Trophoblast cell (in vitro differentiated cells and primary cell): ENCODE results near the gene C6orf89.

Source experiments
- DNase-seq, 2 donors: peaks; one replicate each; pipeline ENCODE4 v3.0.0-alpha.2; 2016
- H2AFZ ChIP-seq: 2 replicates; pipeline ENCODE4 v1.6.1; 2013; ENCODE audit warnings: low read length, moderate library complexity, mild to moderate bottlenecking; ENCODE audit not compliant: insufficient read depth, poor library complexity
- H2AK5ac ChIP-seq: 2 replicates; pipeline ENCODE4 v1.6.1; 2013; ENCODE audit warnings: mild to moderate bottlenecking, low read length
- H2BK120ac ChIP-seq: 2 replicates; pipeline ENCODE4 v1.6.1; 2013; ENCODE audit warnings: low read length, mild to moderate bottlenecking, moderate library complexity; ENCODE audit not compliant: insufficient read depth, poor library complexity
- H2BK12ac ChIP-seq: 2 replicates; pipeline ENCODE4 v1.6.1; 2013; ENCODE audit warnings: mild to moderate bottlenecking, low read length, moderate library complexity
- H2BK5ac ChIP-seq: 2 replicates; pipeline ENCODE4 v1.6.1; 2013; ENCODE audit warnings: low read length, low read depth, moderate library complexity, mild to moderate bottlenecking; ENCODE audit not compliant: poor library complexity
- H3K14ac ChIP-seq: 2 replicates; pipeline ENCODE4 v1.6.1; 2013; ENCODE audit warnings: mild to moderate bottlenecking, low read length
- H3K18ac ChIP-seq: 2 replicates; pipeline ENCODE4 v1.6.1; 2013; ENCODE audit warnings: mild to moderate bottlenecking, low read length
- H3K23ac ChIP-seq: 2 replicates; pipeline ENCODE4 v1.6.1; 2013; ENCODE audit warnings: low read length
- H3K27ac ChIP-seq: 2 replicates; pipeline ENCODE4 v1.5.1; 2013; ENCODE audit warnings: low read depth, mild to moderate bottlenecking, inconsistent platforms, low read length, moderate library complexity
- H3K27me3 ChIP-seq: 2 replicates; pipeline ENCODE4 v1.6.1; 2013; ENCODE audit warnings: inconsistent platforms, mild to moderate bottlenecking, low read length, moderate library complexity; ENCODE audit not compliant: insufficient read depth
- H3K36me3 ChIP-seq, 2 experiments: 1 replicate in 1 of 2; 2 replicates in 1 of 2; pipeline ENCODE4 v1.6.1; 2013; ENCODE audit warnings: low read length in 2 of 2, mild to moderate bottlenecking in 2 of 2, moderate library complexity in 1 of 2; ENCODE audit not compliant: insufficient read depth in 2 of 2, control insufficient read depth in 1 of 2
- H3K4ac ChIP-seq: 2 replicates; pipeline ENCODE4 v1.6.1; 2013; ENCODE audit warnings: low read depth, mild to moderate bottlenecking, low read length, moderate library complexity
- H3K4me1 ChIP-seq, 2 experiments: 1 replicate in 1 of 2; 2 replicates in 1 of 2; pipeline ENCODE4 v1.6.1; 2013; ENCODE audit warnings: low read length in 2 of 2, mild to moderate bottlenecking in 2 of 2, moderate library complexity in 1 of 2; ENCODE audit not compliant: insufficient read depth in 2 of 2, control insufficient read depth in 1 of 2
- H3K4me2 ChIP-seq: 2 replicates; pipeline ENCODE4 v1.6.1; 2013; ENCODE audit warnings: inconsistent platforms, mild to moderate bottlenecking, low read length, moderate library complexity
- H3K4me3 ChIP-seq: 2 replicates; pipeline ENCODE4 v1.5.1; 2013; ENCODE audit warnings: mild to moderate bottlenecking, low read depth, low read length, inconsistent platforms
- H3K79me1 ChIP-seq: one replicate; pipeline ENCODE4 v1.6.1; 2013; ENCODE audit warnings: low read length
- H3K79me2 ChIP-seq: 2 replicates; pipeline ENCODE4 v1.6.1; 2013; ENCODE audit warnings: low read length, mild to moderate bottlenecking; ENCODE audit not compliant: control insufficient read depth, insufficient read depth, poor library complexity
- H3K9ac ChIP-seq: 2 replicates; pipeline ENCODE4 v1.6.1; 2013; ENCODE audit warnings: mild to moderate bottlenecking, low read length
- H3K9me3 ChIP-seq: 2 replicates; pipeline ENCODE4 v1.6.1; 2013; ENCODE audit warnings: low read depth, mild to moderate bottlenecking, control low read depth, inconsistent platforms, low read length; ENCODE audit not compliant: insufficient read depth
- H4K12ac ChIP-seq: 2 replicates; pipeline ENCODE4 v1.6.1; 2013; ENCODE audit warnings: low read depth, mild to moderate bottlenecking, low read length, moderate library complexity
- H4K8ac ChIP-seq: 2 replicates; pipeline ENCODE4 v1.6.1; 2013; ENCODE audit warnings: low read depth, mild to moderate bottlenecking, low read length, moderate library complexity
- H4K91ac ChIP-seq: one replicate; pipeline ENCODE4 v1.6.1; 2013; ENCODE audit warnings: low read depth, mild to moderate bottlenecking, low read length, moderate library complexity
- WGBS: extraction: QIAGEN DNeasy Blood & Tissue Kit; methylation state at CpG from one replicate; pipeline ENCODE4 v1.1.7; 2013; ENCODE audit warnings: missing lambda C conversion rate; ENCODE audit not compliant: insufficient read length, insufficient coverage; ENCODE audit errors: extremely low coverage; 5-methylcytosine and 5-hydroxymethylcytosine counted together

Gene C6orf89

DNA sequence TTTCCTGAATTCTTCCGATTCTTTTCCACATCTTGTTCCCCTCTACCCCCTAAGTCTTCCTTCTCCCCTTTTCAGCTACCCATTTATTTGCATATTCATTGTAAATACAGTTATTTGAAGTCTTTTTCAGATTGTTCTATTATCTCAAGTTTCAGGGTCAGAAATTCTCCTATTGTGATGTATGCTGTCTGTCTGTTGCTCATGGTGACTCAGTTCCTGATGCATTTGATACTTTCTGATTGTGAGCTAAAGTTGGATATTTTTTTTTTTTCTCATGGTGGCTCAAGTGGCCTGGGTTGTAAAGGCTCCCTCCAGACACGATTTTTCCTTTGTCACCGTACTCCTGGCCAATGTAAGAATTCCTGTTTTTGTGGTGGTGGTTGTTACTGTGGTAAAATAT is 63.9 kb downstream of the C6orf89 start:
- no CpG with 5 or more reads among the region's 3 CpGs for WGBS
- Histone ChIP-seq H3K4me1 (no peaks in the 10 kb centered on the region), H2AK5ac (no peak overlapping the region), H3K14ac (no peak overlapping the region), H4K91ac (no peak overlapping the region), H3K9ac (no peak overlapping the region), H3K4ac (no peak overlapping the region), H2BK12ac (no peak overlapping the region), H3K79me1 (no peaks in the 10 kb centered on the region), H3K36me3 (no peaks in the 10 kb centered on the region), H4K8ac (no peak overlapping the region), H3K9me3 (no peaks in the 10 kb centered on the region), H3K18ac (no peak overlapping the region), H3K27me3 (no peaks in the 10 kb centered on the region), H4K12ac (no peak overlapping the region), H2AFZ (no peak overlapping the region), H3K4me2 (no peak overlapping the region), H2BK5ac (no peak overlapping the region), H3K27ac (no peak overlapping the region), H3K79me2 (no peaks in the 10 kb centered on the region), H3K23ac (no peak overlapping the region), H2BK120ac (no peak overlapping the region), H3K4me3 (no peak overlapping the region)
- no peak for DNase-seq

DNA sequence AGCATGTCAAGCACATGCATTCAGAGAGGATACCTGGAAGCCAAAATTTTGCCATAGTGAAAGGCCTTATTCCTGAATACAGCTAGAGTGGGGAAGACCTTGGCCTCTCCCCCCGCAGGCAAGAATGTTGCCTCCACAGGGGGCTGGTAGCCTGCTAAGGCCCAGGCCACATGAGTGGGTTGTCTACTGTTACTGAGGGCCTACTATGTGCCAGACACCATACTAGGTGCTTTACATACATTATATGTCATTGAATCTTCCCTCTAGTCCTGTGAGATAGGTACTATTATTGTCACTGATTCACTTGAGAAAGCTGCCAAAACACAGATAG is 68.1 kb downstream of the C6orf89 start:
- H3K18ac ChIP-seq: no peak overlapping the region
- no peak overlapping the region for H3K23ac ChIP-seq
- no peak overlapping the region for H3K27ac ChIP-seq
- H3K9ac ChIP-seq: no peak overlapping the region
- H3K9me3 ChIP-seq: no peaks in the 10 kb centered on the region
- H3K4me1 ChIP-seq: no peaks in the 10 kb centered on the region
- no peaks in the 10 kb centered on the region for H3K27me3 ChIP-seq
- no peak overlapping the region for H4K12ac ChIP-seq
- no peak overlapping the region for H2BK120ac ChIP-seq
- H2BK12ac ChIP-seq: no peak overlapping the region
- H3K4ac ChIP-seq: no peak overlapping the region
- H4K8ac ChIP-seq: no peak overlapping the region
- no peaks in the 10 kb centered on the region for H3K79me1 ChIP-seq
- no peak overlapping the region for H2AFZ ChIP-seq
- H3K14ac ChIP-seq: no peak overlapping the region
- H3K36me3 ChIP-seq: no peaks in the 10 kb centered on the region
- no peak overlapping the region for H4K91ac ChIP-seq
- no peak overlapping the region for H2AK5ac ChIP-seq
- no CpG with 5 or more reads among the region's 1 CpG for WGBS
- no peak overlapping the region for H2BK5ac ChIP-seq
- no peak for DNase-seq
- no peak overlapping the region for H3K4me3 ChIP-seq
- no peak overlapping the region for H3K4me2 ChIP-seq
- H3K79me2 ChIP-seq: no peaks in the 10 kb centered on the region

DNA sequence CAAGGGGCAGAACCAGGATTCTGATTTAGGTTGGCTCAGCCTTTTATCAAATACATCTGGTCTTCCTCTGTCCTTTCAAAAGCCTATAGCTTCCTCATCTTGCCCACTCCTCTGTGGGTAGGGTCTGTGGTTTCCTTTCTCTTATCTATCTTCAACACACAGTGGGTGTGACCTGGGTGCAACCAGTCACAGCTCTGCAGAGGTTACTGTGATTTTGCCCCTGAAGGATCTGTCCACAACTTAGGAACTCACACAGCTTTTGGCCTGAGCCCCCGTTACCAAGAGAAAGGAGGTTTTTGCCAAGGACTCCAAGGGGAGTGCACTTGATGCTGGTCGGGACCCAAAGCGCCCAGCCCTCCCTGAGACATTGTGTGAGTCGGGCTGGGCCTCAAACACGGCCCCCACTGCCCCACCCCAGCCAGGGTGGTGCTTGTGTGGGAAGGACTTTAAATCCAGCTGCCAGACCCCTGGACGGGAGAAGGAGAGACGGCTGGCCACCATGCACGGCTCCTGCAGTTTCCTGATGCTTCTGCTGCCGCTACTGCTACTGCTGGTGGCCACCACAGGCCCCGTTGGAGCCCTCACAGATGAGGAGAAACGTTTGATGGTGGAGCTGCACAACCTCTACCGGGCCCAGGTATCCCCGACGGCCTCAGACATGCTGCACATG is 68.6 kb downstream of the C6orf89 start, which contains the start of gene PI16:
Gene PI16, plus strand, starts transcription at position 477 of the 670 bp plus-strand sequence. Its CDS starts 23 bp downstream, at position 500.
- Histone ChIP-seq H3K27me3 (no peaks in the 10 kb centered on the region), H3K23ac (no peak within 1 kb of the TSS), H3K79me1 (no peaks in the 10 kb centered on the region), H3K9ac (no peak within 1 kb of the TSS), H2BK12ac (no peak within 1 kb of the TSS), H3K14ac (no peak within 1 kb of the TSS), H3K79me2 (no peaks in the 10 kb centered on the region), H3K4ac (no peak within 1 kb of the TSS), H3K4me1 (no peaks in the 10 kb centered on the region), H3K18ac (no peak within 1 kb of the TSS), H2BK5ac (no peak within 1 kb of the TSS), H2AFZ (no peak within 1 kb of the TSS), H2AK5ac (no peak within 1 kb of the TSS), H4K8ac (no peak within 1 kb of the TSS), H3K36me3 (no peaks in the 10 kb centered on the region), H2BK120ac (no peak within 1 kb of the TSS), H3K4me3 (no peak within 1 kb of the TSS), H3K27ac (no peak within 1 kb of the TSS), H4K91ac (no peak within 1 kb of the TSS), H4K12ac (no peak within 1 kb of the TSS), H3K9me3 (no peaks in the 10 kb centered on the region), H3K4me2 (no peak within 1 kb of the TSS)
- no peak for DNase-seq
- WGBS: no CpG with 5 or more reads among the region's 14 CpGs

DNA sequence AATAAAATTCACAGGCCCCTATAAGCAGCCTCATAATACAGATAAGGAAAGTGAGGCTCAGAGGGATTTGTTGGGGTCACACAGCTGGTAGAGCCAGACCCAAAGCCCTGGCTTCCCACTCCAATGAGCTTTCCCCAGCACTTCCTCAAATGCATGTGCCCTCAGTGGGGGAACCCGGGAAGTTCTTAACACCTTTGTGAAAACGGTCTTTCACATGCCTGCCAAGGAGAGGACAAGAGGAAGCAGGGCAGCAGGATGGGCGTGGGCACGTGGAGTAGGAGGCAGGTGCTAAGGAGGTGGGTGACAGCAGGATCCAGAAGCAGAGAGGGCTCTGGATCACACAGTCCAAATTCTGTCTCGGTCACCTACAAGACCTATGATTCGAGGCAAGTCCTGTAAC is 69.4 kb downstream of the C6orf89 start:
- Histone ChIP-seq H3K18ac (no peak overlapping the region), H2BK120ac (no peak overlapping the region), H2AFZ (no peak overlapping the region), H2BK5ac (no peak overlapping the region), H3K23ac (no peak overlapping the region), H3K14ac (no peak overlapping the region), H2BK12ac (no peak overlapping the region), H3K79me1 (no peaks in the 10 kb centered on the region), H3K4me2 (no peak overlapping the region), H4K12ac (no peak overlapping the region), H3K27ac (no peak overlapping the region), H3K4ac (no peak overlapping the region), H3K9me3 (no peaks in the 10 kb centered on the region), H3K36me3 (no peaks in the 10 kb centered on the region), H3K4me3 (no peak overlapping the region), H3K4me1 (no peaks in the 10 kb centered on the region), H4K8ac (no peak overlapping the region), H3K79me2 (no peaks in the 10 kb centered on the region), H3K27me3 (no peaks in the 10 kb centered on the region), H2AK5ac (no peak overlapping the region), H4K91ac (no peak overlapping the region), H3K9ac (no peak overlapping the region)
- no CpG with 5 or more reads among the region's 6 CpGs for WGBS
- DNase-seq: no peak
